ENCODE data around the gene IPO11. TPM values are rescaled to one million over a fixed set of nuclear protein-coding genes. Genes with fewer than 3 reads are reported as not detected.

The IPO11 gene
- total and polyA plus RNA-seq, 2 of the 4 experiments (the other 2 are of a cell fraction): 12.6 to 40.0 TPM

DNA sequence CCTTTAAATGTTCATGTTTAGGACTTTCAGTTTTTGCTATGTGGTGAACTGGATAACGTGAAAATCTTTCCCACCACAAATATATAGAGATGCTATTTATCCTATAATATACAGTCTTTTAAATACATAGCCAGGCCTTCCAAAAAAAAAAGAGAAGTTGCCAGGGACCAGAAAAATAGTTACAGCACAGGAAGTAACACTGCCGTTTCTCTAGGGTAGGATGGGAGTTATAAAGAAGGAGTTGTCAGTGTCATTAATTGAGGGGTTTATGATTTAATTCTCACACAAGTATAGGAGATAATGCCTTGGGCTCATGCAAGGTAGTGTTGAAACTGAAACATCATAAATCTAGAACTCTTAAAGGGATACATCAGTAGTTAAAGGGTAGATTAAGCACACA is 250.0 kb downstream of the IPO11 start:
- no peak overlapping the region for H3K14ac ChIP-seq (replicated peaks; ENCODE audit: low read depth, low read length)
- no peaks in the 10 kb centered on the region for H3K9me1 ChIP-seq (ENCODE audit: insufficient read depth, low read length)
- H3K79me1 ChIP-seq (ENCODE audit: low read depth in 1 of 2, low read length in 2 of 2): no peaks in the 10 kb centered on the region
- in situ Hi-C loops (cut with MboI; ENCODE audit: low sequenced_read_pairs) (no loop called here), intact Hi-C loops (cut with micrococcal nuclease) (no loop called here), dilution Hi-C loops (cut with HindIII; ENCODE audit: low sequenced_read_pairs, unreplicated experiment) (no loop called here)
- H3K56ac ChIP-seq (ENCODE audit: extremely low read depth, insufficient read depth, low read length): no peak overlapping the region
- H2AK9ac ChIP-seq (replicated peaks; ENCODE audit: low read depth, low read length, poor library complexity): no peak overlapping the region
- no peaks in the 10 kb centered on the region for H4K20me1 ChIP-seq (ENCODE audit: insufficient read depth, low read length)
- H3K4ac ChIP-seq (ENCODE audit: low read depth, low read length): no peak overlapping the region
- POLR2A ChIA-PET (ENCODE audit: unreplicated experiment): no interaction called here
- H3K23ac ChIP-seq (ENCODE audit: low read depth, low read length): no peak overlapping the region
- H3K9me3 ChIP-seq (ENCODE audit: control insufficient read depth, insufficient read depth, low read length): no peaks in the 10 kb centered on the region
- TF ChIP-seq, protein P1, sequence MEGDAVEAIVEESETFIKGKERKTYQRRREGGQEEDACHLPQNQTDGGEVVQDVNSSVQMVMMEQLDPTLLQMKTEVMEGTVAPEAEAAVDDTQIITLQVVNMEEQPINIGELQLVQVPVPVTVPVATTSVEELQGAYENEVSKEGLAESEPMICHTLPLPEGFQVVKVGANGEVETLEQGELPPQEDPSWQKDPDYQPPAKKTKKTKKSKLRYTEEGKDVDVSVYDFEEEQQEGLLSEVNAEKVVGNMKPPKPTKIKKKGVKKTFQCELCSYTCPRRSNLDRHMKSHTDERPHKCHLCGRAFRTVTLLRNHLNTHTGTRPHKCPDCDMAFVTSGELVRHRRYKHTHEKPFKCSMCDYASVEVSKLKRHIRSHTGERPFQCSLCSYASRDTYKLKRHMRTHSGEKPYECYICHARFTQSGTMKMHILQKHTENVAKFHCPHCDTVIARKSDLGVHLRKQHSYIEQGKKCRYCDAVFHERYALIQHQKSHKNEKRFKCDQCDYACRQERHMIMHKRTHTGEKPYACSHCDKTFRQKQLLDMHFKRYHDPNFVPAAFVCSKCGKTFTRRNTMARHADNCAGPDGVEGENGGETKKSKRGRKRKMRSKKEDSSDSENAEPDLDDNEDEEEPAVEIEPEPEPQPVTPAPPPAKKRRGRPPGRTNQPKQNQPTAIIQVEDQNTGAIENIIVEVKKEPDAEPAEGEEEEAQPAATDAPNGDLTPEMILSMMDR (conservative IDR thresholded peaks at IDR 0.05; ENCODE audit: low read depth, low read length): no peak
- TF ChIP-seq MXI1 (IDR thresholded peaks at IDR 0.05; ENCODE audit: borderline replicate concordance, low read depth, low read length) (no peak), NFE2L2 (IDR thresholded peaks at IDR 0.05; ENCODE audit: low read depth, low read length) (no peak), SMC3 (IDR thresholded peaks at IDR 0.05; ENCODE audit: low read depth, low read length) (no peak), FOS (IDR thresholded peaks at IDR 0.05; ENCODE audit: low read depth, low read length) (no peak), BHLHE40 (IDR thresholded peaks at IDR 0.05; ENCODE audit: low read depth, low read length) (no peak), CHD1 (IDR thresholded peaks at IDR 0.05; ENCODE audit: low read depth, low read length) (no peak), RAD21 (IDR thresholded peaks at IDR 0.05; ENCODE audit: low read length) (no peak), RCOR1 (IDR thresholded peaks at IDR 0.05; ENCODE audit: insufficient replicate concordance, low read length) (no peak), POLR2A (IDR thresholded peaks at IDR 0.05; ENCODE audit: low read depth, low read length) (no peak), CEBPB (IDR thresholded peaks at IDR 0.05; ENCODE audit: low read depth, low read length) (no peak), RFX5 (IDR thresholded peaks at IDR 0.05; ENCODE audit: low read depth, low read length) (no peak)
- TF ChIP-seq, protein P2, sequence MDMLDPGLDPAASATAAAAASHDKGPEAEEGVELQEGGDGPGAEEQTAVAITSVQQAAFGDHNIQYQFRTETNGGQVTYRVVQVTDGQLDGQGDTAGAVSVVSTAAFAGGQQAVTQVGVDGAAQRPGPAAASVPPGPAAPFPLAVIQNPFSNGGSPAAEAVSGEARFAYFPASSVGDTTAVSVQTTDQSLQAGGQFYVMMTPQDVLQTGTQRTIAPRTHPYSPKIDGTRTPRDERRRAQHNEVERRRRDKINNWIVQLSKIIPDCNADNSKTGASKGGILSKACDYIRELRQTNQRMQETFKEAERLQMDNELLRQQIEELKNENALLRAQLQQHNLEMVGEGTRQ (IDR thresholded peaks at IDR 0.05; ENCODE audit: low read depth, low read length): no peak
- TF ChIP-seq, protein P3, sequence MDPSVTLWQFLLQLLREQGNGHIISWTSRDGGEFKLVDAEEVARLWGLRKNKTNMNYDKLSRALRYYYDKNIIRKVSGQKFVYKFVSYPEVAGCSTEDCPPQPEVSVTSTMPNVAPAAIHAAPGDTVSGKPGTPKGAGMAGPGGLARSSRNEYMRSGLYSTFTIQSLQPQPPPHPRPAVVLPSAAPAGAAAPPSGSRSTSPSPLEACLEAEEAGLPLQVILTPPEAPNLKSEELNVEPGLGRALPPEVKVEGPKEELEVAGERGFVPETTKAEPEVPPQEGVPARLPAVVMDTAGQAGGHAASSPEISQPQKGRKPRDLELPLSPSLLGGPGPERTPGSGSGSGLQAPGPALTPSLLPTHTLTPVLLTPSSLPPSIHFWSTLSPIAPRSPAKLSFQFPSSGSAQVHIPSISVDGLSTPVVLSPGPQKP (IDR thresholded peaks at IDR 0.05; ENCODE audit: borderline replicate concordance, low read depth, low read length): no peak
- H3K27me3 ChIP-seq (ENCODE audit: control insufficient read depth, insufficient read depth, low read length): no peaks in the 10 kb centered on the region
- no TSS peak for BruUV-seq (replicated peaks)
- H3K9ac ChIP-seq (ENCODE audit: low read depth, low read length): no peak overlapping the region
- no peak overlapping the region for H4K8ac ChIP-seq (ENCODE audit: low read depth in 2 of 2, low read length in 2 of 2)
- no peak overlapping the region for H3K27ac ChIP-seq (ENCODE audit: insufficient read depth, low read length)
- H4K5ac ChIP-seq (ENCODE audit: low read depth, low read length): no peak overlapping the region
- H3K4me1 ChIP-seq (ENCODE audit: control insufficient read depth, insufficient read depth, low read length): no peaks in the 10 kb centered on the region
- H3K4me3 ChIP-seq (ENCODE audit: insufficient read depth, low read depth, low read length): no peak overlapping the region
- no peak overlapping the region for H3K4me2 ChIP-seq (ENCODE audit: low read depth, low read length)
- H2BK5ac ChIP-seq (ENCODE audit: low read depth, low read length, poor library complexity, severe bottlenecking): no peak overlapping the region
- no peak overlapping the region for H2BK20ac ChIP-seq (ENCODE audit: low read depth, low read length)
- no CpG with 5 or more reads among the region's 2 CpGs for WGBS, 2 experiments (ENCODE audit: extremely low coverage in 2 of 2, insufficient read length in 1 of 2)
- no peaks in the 10 kb centered on the region for H3K36me3 ChIP-seq (ENCODE audit: control insufficient read depth, insufficient read depth, low read length)
- H2BK120ac ChIP-seq (ENCODE audit: low read depth, low read length): no peak overlapping the region
- CTCF ChIA-PET: no interaction called here
- DNase-seq: no peak
- ATAC-seq (ENCODE audit: low read depth): no peak
- H4K91ac ChIP-seq (ENCODE audit: insufficient read depth, low read depth, low read length): no peak overlapping the region
- H2AK5ac ChIP-seq (ENCODE audit: low read depth, low read length): no peak overlapping the region
- no peak overlapping the region for H2AFZ ChIP-seq (replicated peaks; ENCODE audit: low read length, poor library complexity)
- H3K18ac ChIP-seq (ENCODE audit: low read depth, low read length): no peak overlapping the region
- H2BK15ac ChIP-seq (ENCODE audit: low read depth, low read length): no peak overlapping the region

All from IMR-90 (cell line).